Tibial artery (tissue), 4 donors: ENCODE results near the gene PSTPIP1.

ENCODE experiments used
- DNase-seq, 2 donors: peaks; one replicate each; pipeline ENCODE4 v3.0.0-alpha.2; 2019
- H3K27ac ChIP-seq, 2 donors: fragments of 200-600 bp; sonication (generic) in 1 of 2; 1 replicate in 1 of 2; 2 replicates in 1 of 2; pipeline ENCODE4 v1.5.1; 2018 to 2019; ENCODE audit warnings: mild to moderate bottlenecking in 1 of 2
- H3K27me3 ChIP-seq, 2 donors: fragments of 200-600 bp; sonication (generic) in 1 of 2; one replicate each; pipeline versions ENCODE4 v1.5.1 to v1.6.0; 2016 to 2019
- H3K36me3 ChIP-seq, 3 donors: fragments of 200-600 bp; sonication (generic) in 2 of 3; one replicate each; pipeline ENCODE4 v1.5.1; 2016 to 2019; ENCODE audit warnings: mild to moderate bottlenecking in 2 of 3
- H3K4me1 ChIP-seq, 4 donors: fragments of 200-600 bp; sonication (generic) in 2 of 4; 1 replicate in 3 of 4; 2 replicates in 1 of 4; pipeline ENCODE4 v1.5.1; 2016 to 2019
- H3K4me3 ChIP-seq, 2 donors: fragments of 200-600 bp; sonication (generic) in 1 of 2; 1 replicate in 1 of 2; 2 replicates in 1 of 2; pipeline ENCODE4 v1.5.1; 2018 to 2019; ENCODE audit warnings: mild to moderate bottlenecking in 2 of 2
- H3K9me3 ChIP-seq, 3 donors: fragments of 200-600 bp; sonication (generic) in 1 of 3; one replicate each; pipeline ENCODE4 v1.5.1; 2016 to 2019
- CTCF ChIP-seq, 2 experiments: fragments of 200-600 bp in 1 of 2; fragments of 450-650 bp in 1 of 2; IDR thresholded peaks; one replicate each; pipeline ENCODE4 v1.5.1; 2017 to 2019; ENCODE audit warnings: antibody characterized with exemption in 2 of 2, mild to moderate bottlenecking in 1 of 2, moderate library complexity in 1 of 2
- intact Hi-C: fragments of 100-400 bp; cut with DNase I; formaldehyde crosslinking; loops from one replicate; pipeline ENCODE4 v1.15.0; 2023; ENCODE audit warnings: low total_unique reads

Gene PSTPIP1

DNA sequence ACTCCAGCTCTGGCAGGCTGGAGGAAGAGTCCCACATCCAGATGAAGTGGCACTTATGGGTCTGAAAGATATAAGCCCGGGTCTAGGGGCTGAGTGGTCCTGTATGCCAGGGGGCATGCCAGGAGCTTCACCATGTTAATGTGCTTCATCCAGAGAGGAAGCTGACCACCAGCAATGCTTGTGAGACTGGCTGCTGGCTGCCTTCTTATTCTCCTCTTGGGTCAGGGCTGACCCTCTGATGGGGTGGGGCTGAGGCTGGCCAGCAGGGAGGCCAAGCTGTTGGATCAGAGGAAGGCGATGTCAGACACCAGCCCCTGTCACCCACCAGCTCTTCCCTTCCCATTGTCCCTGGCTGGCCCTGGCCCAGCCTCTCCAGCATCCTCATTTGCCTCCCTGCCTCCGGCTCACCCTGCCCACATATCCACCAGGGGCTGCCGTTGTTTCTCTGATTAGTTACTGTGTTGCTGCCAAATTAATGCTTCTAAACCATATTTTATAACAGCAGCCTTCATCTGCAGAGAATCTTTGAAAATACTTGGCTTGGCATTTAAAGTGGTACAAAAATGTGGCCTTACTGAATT is 20.4 kb upstream of the PSTPIP1 start:
- Histone ChIP-seq H3K9me3 (peaks cover 0 to 5% (median 0%) of the 10 kb centered on the region in 3 donors), H3K36me3 (no peaks in the 10 kb centered on the region), H3K4me3 (no peak overlapping the region), H3K4me1 (peaks cover 0 to 19% (median 4%) of the 10 kb centered on the region in 4 donors), H3K27ac (no peak overlapping the region), H3K27me3 (no peaks in the 10 kb centered on the region)
- no peak for TF ChIP-seq CTCF (IDR thresholded peaks at IDR 0.05)
- intact Hi-C loops = no loop called here
- no peak for DNase-seq

DNA sequence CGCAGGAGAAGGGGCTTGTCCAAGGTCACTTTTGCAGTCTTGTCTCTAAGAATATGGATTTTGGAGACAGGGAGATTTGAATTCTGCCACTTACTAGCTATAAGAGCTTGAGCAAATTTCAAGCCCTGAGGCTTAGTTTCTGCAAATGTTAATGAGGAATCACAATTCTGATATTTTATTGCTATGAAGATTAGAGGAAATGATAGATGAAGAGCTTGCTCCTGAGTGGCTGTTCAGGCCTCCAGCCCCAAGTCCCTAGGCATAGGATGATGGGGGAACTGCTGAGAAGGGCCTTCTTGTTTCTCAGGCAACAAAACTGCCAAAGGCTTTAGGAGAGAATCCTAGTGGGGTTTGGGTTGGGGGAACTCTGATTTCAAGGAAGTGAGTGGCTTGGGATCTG is 18.8 kb upstream of the PSTPIP1 start:
- Histone ChIP-seq H3K27ac (no peak overlapping the region), H3K4me3 (no peak overlapping the region), H3K9me3 (peaks cover 0 to 5% (median 0%) of the 10 kb centered on the region in 3 donors), H3K27me3 (no peaks in the 10 kb centered on the region), H3K36me3 (no peaks in the 10 kb centered on the region), H3K4me1 (peaks cover 0 to 19% (median 4%) of the 10 kb centered on the region in 4 donors)
- intact Hi-C loops = no loop called here
- DNase-seq = no peak
- TF ChIP-seq CTCF (IDR thresholded peaks at IDR 0.05) = no peak

- no peaks in the 10 kb centered on the region for H3K27me3 ChIP-seq
- no peak overlapping the region for H3K27ac ChIP-seq
- TF ChIP-seq CTCF (IDR thresholded peaks at IDR 0.05) = no peak
- peaks cover 0 to 19% (median 4%) of the 10 kb centered on the region in 4 donors for H3K4me1 ChIP-seq
- H3K4me3 ChIP-seq = no peak overlapping the region
- intact Hi-C loops = no loop called here
- no peaks in the 10 kb centered on the region for H3K36me3 ChIP-seq
- DNase-seq = no peak
- peaks cover 0 to 5% (median 0%) of the 10 kb centered on the region in 3 donors for H3K9me3 ChIP-seq
These were observed 18.2 kb upstream of the PSTPIP1 start for GRCh38 chr15:76976572-76977270.

GRCh38 chr15:76978522-76979330 is 16.2 kb upstream of the PSTPIP1 start:
- Histone ChIP-seq H3K27me3 (no peaks in the 10 kb centered on the region), H3K4me1 (peaks cover 0 to under 1% (median 0%) of the 10 kb centered on the region in 4 donors), H3K36me3 (no peaks in the 10 kb centered on the region), H3K4me3 (no peak overlapping the region), H3K27ac (no peak overlapping the region), H3K9me3 (peaks cover 0 to 5% (median 0%) of the 10 kb centered on the region in 3 donors)
- no peak for DNase-seq
- intact Hi-C loops = no loop called here
- TF ChIP-seq CTCF (IDR thresholded peaks at IDR 0.05) = no peak

DNA sequence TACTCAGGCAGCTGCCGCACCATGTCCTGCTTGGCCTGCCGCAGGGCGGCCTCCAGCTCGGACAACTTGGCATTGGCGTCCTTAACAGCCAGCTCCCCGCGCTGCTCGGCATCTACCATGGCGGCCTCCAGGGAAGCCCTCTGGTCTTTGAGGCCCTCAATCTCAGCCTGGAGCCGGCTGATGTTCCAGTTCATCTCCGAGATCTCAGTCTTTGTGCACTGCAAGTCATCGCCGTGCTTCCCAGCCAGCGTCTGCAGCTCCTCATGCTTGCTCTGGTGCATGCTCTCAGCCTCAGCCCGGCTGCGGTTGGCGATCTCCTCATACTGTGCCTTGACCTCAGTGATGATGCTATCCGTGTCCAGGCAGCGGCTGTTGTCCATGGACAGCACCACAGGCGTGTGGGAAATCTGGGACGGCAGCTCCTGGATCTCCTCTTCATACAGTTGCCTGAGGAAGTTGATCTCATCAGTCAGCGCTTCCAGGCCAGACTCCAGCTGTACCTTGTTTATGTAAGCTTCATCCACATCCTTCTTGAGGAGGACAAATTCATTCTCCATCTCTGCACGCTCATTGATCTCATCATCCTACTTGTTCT is 15.5 kb upstream of the PSTPIP1 start:
- DNase-seq = no peak
- H3K27me3 ChIP-seq = no peaks in the 10 kb centered on the region
- no peak overlapping the region for H3K27ac ChIP-seq
- peaks cover 0 to 5% (median 0%) of the 10 kb centered on the region in 3 donors for H3K9me3 ChIP-seq
- TF ChIP-seq CTCF (IDR thresholded peaks at IDR 0.05) = no peak
- no peaks in the 10 kb centered on the region for H3K4me1 ChIP-seq
- no peak overlapping the region for H3K4me3 ChIP-seq
- no peaks in the 10 kb centered on the region for H3K36me3 ChIP-seq
- intact Hi-C loops = no loop called here
